Measurements from ENCODE around the gene RALGPS1.
"Not testable (repeated sequence)": the region's sequence is repeated elsewhere in the genome, so short reads cannot be mapped to it uniquely, and the experiment has no call there.

Gene RALGPS1

GRCh38 chr9:127014216-127014909 is 99.8 kb downstream of the RALGPS1 start:
- Histone ChIP-seq H3K79me1 (ENCODE audit: low read length) (no peaks in the 10 kb centered on the region), H3K79me2 (ENCODE audit: control insufficient read depth, insufficient read depth, low read length, poor library complexity) (no peaks in the 10 kb centered on the region), H3K4me1 (ENCODE audit: control insufficient read depth in 1 of 2, insufficient read depth in 2 of 2, low read length in 2 of 2) (peaks cover 0 to 2% of the 10 kb centered on the region in 2 experiments), H2AFZ (ENCODE audit: insufficient read depth, low read length, poor library complexity) (no peak overlapping the region), H3K27me3 (ENCODE audit: insufficient read depth, low read length) (no peaks in the 10 kb centered on the region), H3K4me3 (ENCODE audit: low read depth, low read length) (no peak overlapping the region), H3K36me3 (ENCODE audit: control insufficient read depth in 1 of 2, insufficient read depth in 2 of 2, low read length in 2 of 2) (no peaks in the 10 kb centered on the region), H2BK5ac (ENCODE audit: low read depth, low read length, poor library complexity) (no peak overlapping the region), H2BK12ac (ENCODE audit: low read length) (no peak overlapping the region), H3K9me3 (ENCODE audit: insufficient read depth, low read depth, low read length) (peaks cover 1% of the 10 kb centered on the region), H2AK5ac (ENCODE audit: low read length) (no peak overlapping the region), H3K4me2 (ENCODE audit: low read length) (no peak overlapping the region), H2BK120ac (ENCODE audit: insufficient read depth, low read length, poor library complexity) (no peak overlapping the region), H3K27ac (ENCODE audit: low read depth, low read length) (no peak overlapping the region), H4K8ac (ENCODE audit: low read depth, low read length) (no peak overlapping the region), H3K18ac (ENCODE audit: low read length) (no peak overlapping the region), H3K9ac (ENCODE audit: low read length) (no peak overlapping the region), H3K14ac (ENCODE audit: low read length) (no peak overlapping the region), H4K91ac (ENCODE audit: low read depth, low read length) (no peak overlapping the region), H4K12ac (ENCODE audit: low read depth, low read length) (no peak overlapping the region), H3K4ac (ENCODE audit: low read depth, low read length) (no peak overlapping the region), H3K23ac (ENCODE audit: low read length) (no peak overlapping the region)
- WGBS (ENCODE audit: extremely low coverage, insufficient coverage, insufficient read length): no CpG with 5 or more reads among the region's 4 CpGs
- no peak for DNase-seq

GRCh38 chr9:127014910-127015540 is 100.4 kb downstream of the RALGPS1 start:
- H2AK5ac ChIP-seq (ENCODE audit: low read length): no peak overlapping the region
- no peaks in the 10 kb centered on the region for H3K36me3 ChIP-seq (ENCODE audit: control insufficient read depth in 1 of 2, insufficient read depth in 2 of 2, low read length in 2 of 2)
- H3K27ac ChIP-seq (ENCODE audit: low read depth, low read length): no peak overlapping the region
- no peak overlapping the region for H2BK12ac ChIP-seq (ENCODE audit: low read length)
- no CpG with 5 or more reads among the region's 3 CpGs for WGBS (ENCODE audit: extremely low coverage, insufficient coverage, insufficient read length)
- no peak overlapping the region for H3K23ac ChIP-seq (ENCODE audit: low read length)
- H3K79me2 ChIP-seq (ENCODE audit: control insufficient read depth, insufficient read depth, low read length, poor library complexity): no peaks in the 10 kb centered on the region
- H2AFZ ChIP-seq (ENCODE audit: insufficient read depth, low read length, poor library complexity): no peak overlapping the region
- DNase-seq: no peak
- no peaks in the 10 kb centered on the region for H3K27me3 ChIP-seq (ENCODE audit: insufficient read depth, low read length)
- H4K12ac ChIP-seq (ENCODE audit: low read depth, low read length): no peak overlapping the region
- H3K14ac ChIP-seq (ENCODE audit: low read length): no peak overlapping the region
- H2BK5ac ChIP-seq (ENCODE audit: low read depth, low read length, poor library complexity): no peak overlapping the region
- no peak overlapping the region for H2BK120ac ChIP-seq (ENCODE audit: insufficient read depth, low read length, poor library complexity)
- no peak overlapping the region for H3K4ac ChIP-seq (ENCODE audit: low read depth, low read length)
- no peak overlapping the region for H3K18ac ChIP-seq (ENCODE audit: low read length)
- no peak overlapping the region for H3K9ac ChIP-seq (ENCODE audit: low read length)
- no peak overlapping the region for H3K4me2 ChIP-seq (ENCODE audit: low read length)
- no peaks in the 10 kb centered on the region for H3K79me1 ChIP-seq (ENCODE audit: low read length)
- H3K9me3 ChIP-seq (ENCODE audit: insufficient read depth, low read depth, low read length): no peaks in the 10 kb centered on the region
- H4K91ac ChIP-seq (ENCODE audit: low read depth, low read length): no peak overlapping the region
- H3K4me3 ChIP-seq (ENCODE audit: low read depth, low read length): no peak overlapping the region
- peaks cover 0 to 2% of the 10 kb centered on the region in 2 experiments for H3K4me1 ChIP-seq (ENCODE audit: control insufficient read depth in 1 of 2, insufficient read depth in 2 of 2, low read length in 2 of 2)
- no peak overlapping the region for H4K8ac ChIP-seq (ENCODE audit: low read depth, low read length)

GRCh38 chr9:127015921-127016512 is 101.4 kb downstream of the RALGPS1 start:
- no peaks in the 10 kb centered on the region for H3K27me3 ChIP-seq (ENCODE audit: insufficient read depth, low read length)
- no peak overlapping the region for H2BK120ac ChIP-seq (ENCODE audit: insufficient read depth, low read length, poor library complexity)
- no peak overlapping the region for H2BK12ac ChIP-seq (ENCODE audit: low read length)
- H4K8ac ChIP-seq (ENCODE audit: low read depth, low read length): no peak overlapping the region
- no peaks in the 10 kb centered on the region for H3K36me3 ChIP-seq (ENCODE audit: control insufficient read depth in 1 of 2, insufficient read depth in 2 of 2, low read length in 2 of 2)
- no peak for DNase-seq
- no peaks in the 10 kb centered on the region for H3K79me2 ChIP-seq (ENCODE audit: control insufficient read depth, insufficient read depth, low read length, poor library complexity)
- H3K27ac ChIP-seq (ENCODE audit: low read depth, low read length): no peak overlapping the region
- no peak overlapping the region for H3K9ac ChIP-seq (ENCODE audit: low read length)
- H4K91ac ChIP-seq (ENCODE audit: low read depth, low read length): no peak overlapping the region
- no peak overlapping the region for H4K12ac ChIP-seq (ENCODE audit: low read depth, low read length)
- H3K79me1 ChIP-seq (ENCODE audit: low read length): no peaks in the 10 kb centered on the region
- no peak overlapping the region for H3K23ac ChIP-seq (ENCODE audit: low read length)
- H2BK5ac ChIP-seq (ENCODE audit: low read depth, low read length, poor library complexity): no peak overlapping the region
- no peak overlapping the region for H2AK5ac ChIP-seq (ENCODE audit: low read length)
- no peak overlapping the region for H3K18ac ChIP-seq (ENCODE audit: low read length)
- H3K4me1 ChIP-seq (ENCODE audit: control insufficient read depth in 1 of 2, insufficient read depth in 2 of 2, low read length in 2 of 2): peaks cover 0 to 2% of the 10 kb centered on the region in 2 experiments
- H3K9me3 ChIP-seq (ENCODE audit: insufficient read depth, low read depth, low read length): no peaks in the 10 kb centered on the region
- no peak overlapping the region for H2AFZ ChIP-seq (ENCODE audit: insufficient read depth, low read length, poor library complexity)
- H3K4ac ChIP-seq (ENCODE audit: low read depth, low read length): no peak overlapping the region
- no peak overlapping the region for H3K4me2 ChIP-seq (ENCODE audit: low read length)
- no CpG with 5 or more reads among the region's 4 CpGs for WGBS (ENCODE audit: extremely low coverage, insufficient coverage, insufficient read length)
- H3K4me3 ChIP-seq (ENCODE audit: low read depth, low read length): no peak overlapping the region
- no peak overlapping the region for H3K14ac ChIP-seq (ENCODE audit: low read length)

- H4K91ac ChIP-seq (ENCODE audit: low read depth, low read length); H3K14ac ChIP-seq (ENCODE audit: low read length); H3K4me1 ChIP-seq (ENCODE audit: control insufficient read depth in 1 of 2, insufficient read depth in 2 of 2, low read length in 2 of 2); H3K4me3 ChIP-seq (ENCODE audit: low read depth, low read length); H3K79me1 ChIP-seq (ENCODE audit: low read length); H2AK5ac ChIP-seq (ENCODE audit: low read length); H4K12ac ChIP-seq (ENCODE audit: low read depth, low read length); H3K9me3 ChIP-seq (ENCODE audit: insufficient read depth, low read depth, low read length); H2BK120ac ChIP-seq (ENCODE audit: insufficient read depth, low read length, poor library complexity); H2AFZ ChIP-seq (ENCODE audit: insufficient read depth, low read length, poor library complexity); H3K18ac ChIP-seq (ENCODE audit: low read length); H3K79me2 ChIP-seq (ENCODE audit: control insufficient read depth, insufficient read depth, low read length, poor library complexity); H3K27me3 ChIP-seq (ENCODE audit: insufficient read depth, low read length); H3K36me3 ChIP-seq (ENCODE audit: control insufficient read depth in 1 of 2, insufficient read depth in 2 of 2, low read length in 2 of 2); H3K27ac ChIP-seq (ENCODE audit: low read depth, low read length); H3K23ac ChIP-seq (ENCODE audit: low read length); H3K4me2 ChIP-seq (ENCODE audit: low read length); H3K4ac ChIP-seq (ENCODE audit: low read depth, low read length); H3K9ac ChIP-seq (ENCODE audit: low read length); H2BK5ac ChIP-seq (ENCODE audit: low read depth, low read length, poor library complexity); H4K8ac ChIP-seq (ENCODE audit: low read depth, low read length); H2BK12ac ChIP-seq (ENCODE audit: low read length): not testable (repeated sequence)
- DNase-seq: peak in 1 of 2 donors; percentile 11
- WGBS (ENCODE audit: extremely low coverage, insufficient coverage, insufficient read length): no CpG with 5 or more reads among the region's 9 CpGs
These were observed 103.4 kb downstream of the RALGPS1 start for GRCh38 chr9:127017979-127018378.
